ENCODE measurements around the gene KIF16B.

Gene KIF16B

GRCh38 chr20:16500197-16500596, 73.1 kb downstream of the KIF16B start:
- CTCF ChIA-PET = no interaction called here
- H3K4me3 ChIP-seq (ENCODE audit: low read depth, low read length) = no peak overlapping the region
- POLR2A ChIA-PET = no interaction called here
- H3K9me3 ChIP-seq (ENCODE audit: control insufficient read depth, insufficient read depth, low read depth, low read length) = no peaks in the 10 kb centered on the region
- peaks cover 3 to 29% of the 10 kb centered on the region in 2 experiments; a peak in 2 of 3 replicates for H3K36me3 ChIP-seq (ENCODE audit: control insufficient read depth in 2 of 2, insufficient read depth in 1 of 2, low read length in 2 of 2)
- H3K27ac ChIP-seq (ENCODE audit: extremely low read depth, low read depth, low read length) = no peak overlapping the region
- TF ChIP-seq ZBTB48 (tag by site-specific recombination; IDR thresholded peaks at IDR 0.05) (no peak), ZBTB17 (tag by site-specific recombination; IDR thresholded peaks at IDR 0.05) (no peak), ZNF423 (tag by site-specific recombination; IDR thresholded peaks at IDR 0.05) (no peak), SP2 (tag by site-specific recombination; IDR thresholded peaks at IDR 0.05) (no peak), SETDB1 (IDR thresholded peaks at IDR 0.05; ENCODE audit: insufficient read length, low read length) (no peak), HOXD13 (CRISPR knock-in tag; IDR thresholded peaks at IDR 0.05; ENCODE audit: borderline replicate concordance) (no peak), ZNF747 (tag by site-specific recombination; IDR thresholded peaks at IDR 0.05) (no peak), ZNF701 (tag by site-specific recombination; IDR thresholded peaks at IDR 0.05) (no peak), ZNF610 (tag by site-specific recombination; IDR thresholded peaks at IDR 0.05; ENCODE audit: borderline replicate concordance) (no peak)
- no peaks in the 10 kb centered on the region for H3K4me1 ChIP-seq (ENCODE audit: control insufficient read depth, insufficient read depth, low read length)

DNA sequence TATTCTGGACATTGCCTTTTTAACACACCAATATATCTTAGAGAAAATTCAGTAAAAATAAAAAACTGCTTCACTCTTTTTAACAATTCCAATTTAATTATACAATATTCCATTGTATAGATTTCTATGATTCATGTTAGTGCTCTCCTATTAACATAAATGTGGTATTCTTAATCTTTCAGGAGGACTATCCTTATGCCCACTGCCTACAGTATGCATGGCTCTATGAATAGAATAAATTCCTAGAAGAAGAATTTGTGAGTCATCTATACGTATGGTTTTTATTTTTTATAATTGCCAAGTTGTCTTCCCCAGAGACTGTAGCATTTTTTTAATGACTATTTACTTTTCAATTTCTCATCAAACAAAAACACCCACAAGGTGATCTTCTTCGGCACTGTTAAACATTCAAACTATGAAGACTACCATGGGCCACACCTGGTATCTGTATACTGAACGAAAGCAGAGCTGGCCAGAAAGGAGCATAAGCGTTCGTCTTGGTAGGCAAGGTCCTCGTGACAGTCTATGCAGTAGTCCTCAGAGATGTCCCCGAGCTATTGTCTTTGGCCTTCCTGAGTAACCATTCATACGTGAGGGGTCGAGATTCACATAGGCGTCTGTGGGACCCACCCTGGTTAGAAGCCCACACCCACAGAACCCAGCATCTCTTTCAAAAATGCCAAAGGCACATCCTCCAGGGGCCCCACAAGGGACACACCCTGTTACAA, 74.6 kb downstream of the KIF16B start:
- Histone ChIP-seq H3K36me3 (ENCODE audit: control insufficient read depth in 2 of 2, insufficient read depth in 1 of 2, low read length in 2 of 2) (peaks cover 3 to 14% of the 10 kb centered on the region in 2 experiments; a peak in 2 of 3 replicates), H3K27ac (ENCODE audit: extremely low read depth, low read depth, low read length) (no peak overlapping the region), H3K4me1 (ENCODE audit: control insufficient read depth, insufficient read depth, low read length) (no peaks in the 10 kb centered on the region), H3K4me3 (ENCODE audit: low read depth, low read length) (no peak overlapping the region), H3K9me3 (ENCODE audit: control insufficient read depth, insufficient read depth, low read depth, low read length) (no peaks in the 10 kb centered on the region)
- TF ChIP-seq ZFHX2 (tag by site-specific recombination; conservative IDR thresholded peaks at IDR 0.05) (no peak), MEIS1 (CRISPR knock-in tag; IDR thresholded peaks at IDR 0.05; ENCODE audit: borderline replicate concordance) (no peak), ZNF138 (tag by site-specific recombination; IDR thresholded peaks at IDR 0.05; ENCODE audit: borderline replicate concordance) (no peak), ZFP37 (tag by site-specific recombination; IDR thresholded peaks at IDR 0.05) (no peak), ATF2 (tag by site-specific recombination; IDR thresholded peaks at IDR 0.05; ENCODE audit: low read depth) (no peak), ZNF354C (tag by site-specific recombination; IDR thresholded peaks at IDR 0.05; ENCODE audit: borderline replicate concordance, low read depth) (no peak)
- TF ChIP-seq, protein P1, sequence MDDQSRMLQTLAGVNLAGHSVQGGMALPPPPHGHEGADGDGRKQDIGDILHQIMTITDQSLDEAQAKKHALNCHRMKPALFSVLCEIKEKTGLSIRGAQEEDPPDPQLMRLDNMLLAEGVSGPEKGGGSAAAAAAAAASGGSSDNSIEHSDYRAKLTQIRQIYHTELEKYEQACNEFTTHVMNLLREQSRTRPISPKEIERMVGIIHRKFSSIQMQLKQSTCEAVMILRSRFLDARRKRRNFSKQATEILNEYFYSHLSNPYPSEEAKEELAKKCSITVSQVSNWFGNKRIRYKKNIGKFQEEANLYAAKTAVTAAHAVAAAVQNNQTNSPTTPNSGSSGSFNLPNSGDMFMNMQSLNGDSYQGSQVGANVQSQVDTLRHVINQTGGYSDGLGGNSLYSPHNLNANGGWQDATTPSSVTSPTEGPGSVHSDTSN (CRISPR knock-in tag; IDR thresholded peaks at IDR 0.05) = no peak
- TF ChIP-seq, protein P2, sequence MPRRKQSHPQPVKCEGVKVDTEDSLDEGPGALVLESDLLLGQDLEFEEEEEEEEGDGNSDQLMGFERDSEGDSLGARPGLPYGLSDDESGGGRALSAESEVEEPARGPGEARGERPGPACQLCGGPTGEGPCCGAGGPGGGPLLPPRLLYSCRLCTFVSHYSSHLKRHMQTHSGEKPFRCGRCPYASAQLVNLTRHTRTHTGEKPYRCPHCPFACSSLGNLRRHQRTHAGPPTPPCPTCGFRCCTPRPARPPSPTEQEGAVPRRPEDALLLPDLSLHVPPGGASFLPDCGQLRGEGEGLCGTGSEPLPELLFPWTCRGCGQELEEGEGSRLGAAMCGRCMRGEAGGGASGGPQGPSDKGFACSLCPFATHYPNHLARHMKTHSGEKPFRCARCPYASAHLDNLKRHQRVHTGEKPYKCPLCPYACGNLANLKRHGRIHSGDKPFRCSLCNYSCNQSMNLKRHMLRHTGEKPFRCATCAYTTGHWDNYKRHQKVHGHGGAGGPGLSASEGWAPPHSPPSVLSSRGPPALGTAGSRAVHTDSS (tag by site-specific recombination; IDR thresholded peaks at IDR 0.05) = no peak
- ChIA-PET POLR2A (no interaction called here), CTCF (no interaction called here)

DNA sequence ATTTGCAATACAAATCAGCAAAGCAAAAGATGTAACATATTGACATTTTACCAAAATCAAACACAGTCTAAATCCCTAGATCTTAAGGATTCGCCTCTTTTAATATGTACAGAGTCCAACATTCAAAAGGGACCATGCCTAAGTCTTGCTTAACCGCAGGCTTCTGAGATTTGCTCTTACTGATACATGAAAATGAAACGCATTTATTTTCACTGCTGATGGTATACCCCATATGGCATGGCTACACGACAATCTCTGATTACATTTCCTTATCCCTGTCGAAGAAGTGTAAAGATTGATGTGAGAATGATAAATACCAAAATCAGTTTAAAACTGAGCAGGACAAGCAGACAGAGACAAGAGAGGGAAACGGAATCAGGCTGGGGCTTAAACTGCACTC, 75.4 kb downstream of the KIF16B start:
- Histone ChIP-seq H3K4me3 (ENCODE audit: low read depth, low read length) (no peak overlapping the region), H3K27ac (ENCODE audit: extremely low read depth, low read depth, low read length) (no peak overlapping the region), H3K36me3 (ENCODE audit: control insufficient read depth in 2 of 2, insufficient read depth in 1 of 2, low read length in 2 of 2) (peaks cover 0 to 13% of the 10 kb centered on the region in 2 experiments; a peak in 2 of 3 replicates), H3K9me3 (ENCODE audit: control insufficient read depth, insufficient read depth, low read depth, low read length) (no peaks in the 10 kb centered on the region), H3K4me1 (ENCODE audit: control insufficient read depth, insufficient read depth, low read length) (no peaks in the 10 kb centered on the region)
- CTCF ChIA-PET = no interaction called here
- no peak for TF ChIP-seq ZNF544 (tag by site-specific recombination; IDR thresholded peaks at IDR 0.05)
- TF ChIP-seq IKZF3 (tag by site-specific recombination; IDR thresholded peaks at IDR 0.05) = no peak
- TF ChIP-seq ZNF133 (tag by site-specific recombination; IDR thresholded peaks at IDR 0.05) = no peak
- TF ChIP-seq ZNF266 (tag by site-specific recombination; IDR thresholded peaks at IDR 0.05; ENCODE audit: low read depth) = no peak
- TF ChIP-seq GLIS1 (tag by site-specific recombination; IDR thresholded peaks at IDR 0.05) = no peak
- no peak for TF ChIP-seq ZNF24 (tag by site-specific recombination; IDR thresholded peaks at IDR 0.05)
- POLR2A ChIA-PET = no interaction called here

Data from HEK293 (cell line).